HL-60 (cell line): ENCODE results near the gene MYORG.

Experiments used
- DNase-seq, 2 experiments: peaks; one replicate each; pipeline ENCODE4 v3.0.0-alpha.2; 2010 to 2020; ENCODE audit warnings: low read depth in 1 of 2, low spot score in 1 of 2
- H3K27ac ChIP-seq: fragments of 250-450 bp; sonication (Bioruptor Pico); replicated peaks from 2 replicates; pipeline ENCODE4 v1.5.1; 2020; ENCODE audit warnings: mild to moderate bottlenecking, moderate library complexity
- H3K27me3 ChIP-seq: fragments of 250-450 bp; sonication (Bioruptor Pico); 2 replicates; pipeline ENCODE4 v1.5.1; 2021; ENCODE audit warnings: mild to moderate bottlenecking, moderate library complexity; ENCODE audit not compliant: insufficient read depth, poor library complexity, severe bottlenecking
- H3K4me3 ChIP-seq: replicated peaks from 2 replicates; pipeline ENCODE4 v1.5.1; 2011; ENCODE audit warnings: mild to moderate bottlenecking, control low read depth, low read length; ENCODE audit not compliant: insufficient read depth
- GABPA ChIP-seq: IDR thresholded peaks from 2 replicates; pipeline ENCODE4 v1.6.1; 2012; ENCODE audit warnings: low read depth
- POLR2AphosphoS5 ChIP-seq: IDR thresholded peaks from 2 replicates; pipeline ENCODE4 v1.6.1; 2012; ENCODE audit warnings: low read depth
- SPI1 ChIP-seq: IDR thresholded peaks from 2 replicates; pipeline ENCODE4 v1.6.1; 2012; ENCODE audit warnings: low read depth, mild to moderate bottlenecking, borderline replicate concordance
- TF ChIP-seq, protein P1 (sequence below): IDR thresholded peaks from 2 replicates; pipeline ENCODE4 v1.6.1; 2012; ENCODE audit warnings: low read depth; ENCODE audit not compliant: insufficient replicate concordance
- TF ChIP-seq, protein P2 (sequence below): IDR thresholded peaks from one replicate; pipeline ENCODE4 v1.5.1; 2011; ENCODE audit warnings: low read length, control low read depth, inconsistent platforms; ENCODE audit not compliant: insufficient read depth

The MYORG gene

GRCh38 chr9:34318163-34318790, 58.4 kb downstream of the MYORG start:
- Histone ChIP-seq H3K27ac (no peak overlapping the region), H3K27me3 (no peaks in the 10 kb centered on the region), H3K4me3 (no peak overlapping the region)
- TF ChIP-seq, protein P1, sequence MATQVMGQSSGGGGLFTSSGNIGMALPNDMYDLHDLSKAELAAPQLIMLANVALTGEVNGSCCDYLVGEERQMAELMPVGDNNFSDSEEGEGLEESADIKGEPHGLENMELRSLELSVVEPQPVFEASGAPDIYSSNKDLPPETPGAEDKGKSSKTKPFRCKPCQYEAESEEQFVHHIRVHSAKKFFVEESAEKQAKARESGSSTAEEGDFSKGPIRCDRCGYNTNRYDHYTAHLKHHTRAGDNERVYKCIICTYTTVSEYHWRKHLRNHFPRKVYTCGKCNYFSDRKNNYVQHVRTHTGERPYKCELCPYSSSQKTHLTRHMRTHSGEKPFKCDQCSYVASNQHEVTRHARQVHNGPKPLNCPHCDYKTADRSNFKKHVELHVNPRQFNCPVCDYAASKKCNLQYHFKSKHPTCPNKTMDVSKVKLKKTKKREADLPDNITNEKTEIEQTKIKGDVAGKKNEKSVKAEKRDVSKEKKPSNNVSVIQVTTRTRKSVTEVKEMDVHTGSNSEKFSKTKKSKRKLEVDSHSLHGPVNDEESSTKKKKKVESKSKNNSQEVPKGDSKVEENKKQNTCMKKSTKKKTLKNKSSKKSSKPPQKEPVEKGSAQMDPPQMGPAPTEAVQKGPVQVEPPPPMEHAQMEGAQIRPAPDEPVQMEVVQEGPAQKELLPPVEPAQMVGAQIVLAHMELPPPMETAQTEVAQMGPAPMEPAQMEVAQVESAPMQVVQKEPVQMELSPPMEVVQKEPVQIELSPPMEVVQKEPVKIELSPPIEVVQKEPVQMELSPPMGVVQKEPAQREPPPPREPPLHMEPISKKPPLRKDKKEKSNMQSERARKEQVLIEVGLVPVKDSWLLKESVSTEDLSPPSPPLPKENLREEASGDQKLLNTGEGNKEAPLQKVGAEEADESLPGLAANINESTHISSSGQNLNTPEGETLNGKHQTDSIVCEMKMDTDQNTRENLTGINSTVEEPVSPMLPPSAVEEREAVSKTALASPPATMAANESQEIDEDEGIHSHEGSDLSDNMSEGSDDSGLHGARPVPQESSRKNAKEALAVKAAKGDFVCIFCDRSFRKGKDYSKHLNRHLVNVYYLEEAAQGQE: no peak
- TF ChIP-seq, protein P2, sequence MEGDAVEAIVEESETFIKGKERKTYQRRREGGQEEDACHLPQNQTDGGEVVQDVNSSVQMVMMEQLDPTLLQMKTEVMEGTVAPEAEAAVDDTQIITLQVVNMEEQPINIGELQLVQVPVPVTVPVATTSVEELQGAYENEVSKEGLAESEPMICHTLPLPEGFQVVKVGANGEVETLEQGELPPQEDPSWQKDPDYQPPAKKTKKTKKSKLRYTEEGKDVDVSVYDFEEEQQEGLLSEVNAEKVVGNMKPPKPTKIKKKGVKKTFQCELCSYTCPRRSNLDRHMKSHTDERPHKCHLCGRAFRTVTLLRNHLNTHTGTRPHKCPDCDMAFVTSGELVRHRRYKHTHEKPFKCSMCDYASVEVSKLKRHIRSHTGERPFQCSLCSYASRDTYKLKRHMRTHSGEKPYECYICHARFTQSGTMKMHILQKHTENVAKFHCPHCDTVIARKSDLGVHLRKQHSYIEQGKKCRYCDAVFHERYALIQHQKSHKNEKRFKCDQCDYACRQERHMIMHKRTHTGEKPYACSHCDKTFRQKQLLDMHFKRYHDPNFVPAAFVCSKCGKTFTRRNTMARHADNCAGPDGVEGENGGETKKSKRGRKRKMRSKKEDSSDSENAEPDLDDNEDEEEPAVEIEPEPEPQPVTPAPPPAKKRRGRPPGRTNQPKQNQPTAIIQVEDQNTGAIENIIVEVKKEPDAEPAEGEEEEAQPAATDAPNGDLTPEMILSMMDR: no peak
- TF ChIP-seq SPI1 (no peak), POLR2AphosphoS5 (no peak), GABPA (no peak)
- DNase-seq: no peak

GRCh38 chr9:34317436-34317835, 59.3 kb downstream of the MYORG start:
- no peak for DNase-seq
- TF ChIP-seq, protein P2: no peak
- TF ChIP-seq POLR2AphosphoS5 (no peak), GABPA (no peak), SPI1 (no peak)
- TF ChIP-seq, protein P1: no peak
- no peak overlapping the region for H3K27ac ChIP-seq
- H3K4me3 ChIP-seq: no peak overlapping the region
- H3K27me3 ChIP-seq: no peaks in the 10 kb centered on the region
